CD4-positive, alpha-beta T cell treated with Interleukin-4 for 1 hour (primary cell): ENCODE results near the gene SPCS3.
"Not testable (repeated sequence)": the region's sequence is repeated elsewhere in the genome, so short reads cannot be mapped to it uniquely, and the experiment has no call there.

Source experiments
- DNase-seq, 2 donors: peaks; one replicate each; pipeline ENCODE4 v3.0.0-alpha.2; 2020 to 2022

SPCS3 gene

GRCh38 chr4:176306837-176307665 is 12.7 kb upstream of the SPCS3 start:
- DNase-seq = no peak

DNA sequence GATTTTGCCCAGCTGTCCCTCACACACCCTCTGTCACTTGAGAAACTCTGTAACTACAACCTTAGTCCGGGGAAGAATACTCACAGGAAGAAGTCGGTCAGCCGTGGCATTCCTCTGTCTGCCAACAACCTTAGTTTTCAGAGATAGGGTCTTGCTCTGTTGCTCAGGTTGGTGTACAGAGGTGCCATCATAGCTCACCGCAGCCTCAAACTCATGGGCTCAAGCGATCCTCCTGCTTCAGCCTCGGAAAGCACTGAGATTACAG is 12.2 kb upstream of the SPCS3 start:
- DNase-seq = no peak

- DNase-seq = no peak
These were observed 11.3 kb upstream of the SPCS3 start for GRCh38 chr4:176308441-176308840.

- no peak for DNase-seq
These were observed 10.7 kb upstream of the SPCS3 start for GRCh38 chr4:176309046-176309445.

DNA sequence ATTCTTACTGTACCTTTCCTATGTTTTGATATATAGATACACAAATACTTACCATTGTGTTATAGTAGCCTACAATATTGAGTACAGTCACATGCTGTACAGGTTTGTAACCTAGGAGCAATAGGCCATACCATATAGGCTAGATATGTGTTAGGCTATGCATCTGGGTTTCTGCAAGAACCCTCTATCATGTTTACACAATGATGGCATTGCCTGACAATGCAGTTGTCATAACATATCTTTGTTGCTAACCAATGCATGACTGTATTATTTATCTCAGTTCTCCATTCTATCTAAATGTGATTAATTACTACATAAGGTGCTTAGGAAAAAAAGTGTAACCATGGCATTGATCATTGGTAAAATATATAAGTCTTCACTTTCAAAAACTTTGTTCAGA is 10.0 kb upstream of the SPCS3 start:
- DNase-seq = no peak

DNA sequence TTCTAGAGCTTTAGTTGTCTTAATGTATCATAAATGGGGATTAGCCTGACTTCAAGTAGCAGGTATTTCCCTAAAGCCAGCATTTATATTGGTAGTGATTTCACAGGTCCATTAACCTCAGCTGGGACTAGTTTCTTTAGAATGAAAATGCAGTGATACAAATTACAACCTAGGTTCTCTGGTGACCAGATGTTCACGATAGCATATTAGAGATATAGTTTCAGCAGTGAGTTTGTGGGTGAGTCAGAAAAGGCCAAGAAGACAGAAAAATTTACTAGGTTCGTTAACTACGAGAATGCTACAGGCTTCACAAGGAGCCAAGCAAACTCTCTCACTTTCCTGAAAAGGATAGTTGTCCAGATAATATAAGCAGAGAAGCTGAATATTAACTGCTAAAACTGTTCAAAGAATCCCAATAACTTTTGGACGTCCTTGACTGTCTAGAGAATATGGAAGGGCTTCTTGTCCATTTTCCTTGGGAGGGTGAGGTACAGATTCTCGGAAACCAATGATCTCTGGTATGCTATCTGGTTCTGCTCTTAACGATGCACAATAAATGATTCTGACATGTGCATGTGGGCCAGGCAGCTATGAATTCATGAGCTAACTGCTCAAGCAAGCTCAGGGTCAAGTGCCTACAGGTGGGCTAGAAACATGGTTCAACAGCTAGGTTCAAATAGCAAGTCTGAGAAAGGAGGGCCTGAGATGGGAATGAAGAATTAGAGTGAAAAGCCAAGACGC is 6.0 kb upstream of the SPCS3 start:
- DNase-seq = no peak

GRCh38 chr4:176319151-176319703 is 539 bp upstream of the SPCS3 start:
- DNase-seq = no peak

GRCh38 chr4:176320340-176320975 is 692 bp downstream of the SPCS3 start:
- DNase-seq = peak; percentile 88

DNA sequence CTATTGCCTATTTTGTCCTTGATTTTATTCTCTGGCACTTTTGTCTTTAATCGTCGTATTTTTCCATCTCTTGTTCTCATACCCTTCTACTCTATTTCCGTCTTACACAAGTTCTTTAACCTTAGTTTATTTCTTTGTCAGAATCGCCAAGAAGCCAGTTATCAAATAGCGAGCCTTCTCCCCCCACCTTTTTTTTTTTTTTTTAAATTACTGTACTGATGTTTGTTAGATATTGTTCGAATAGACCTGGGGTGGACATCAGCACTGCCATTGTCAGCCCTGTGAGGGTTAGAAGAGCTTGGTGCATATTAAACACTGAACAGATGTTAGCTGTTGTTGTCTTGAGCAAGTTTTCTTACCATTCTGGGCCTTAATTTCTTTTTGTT is 1.2 kb downstream of the SPCS3 start:
- DNase-seq = no peak

DNA sequence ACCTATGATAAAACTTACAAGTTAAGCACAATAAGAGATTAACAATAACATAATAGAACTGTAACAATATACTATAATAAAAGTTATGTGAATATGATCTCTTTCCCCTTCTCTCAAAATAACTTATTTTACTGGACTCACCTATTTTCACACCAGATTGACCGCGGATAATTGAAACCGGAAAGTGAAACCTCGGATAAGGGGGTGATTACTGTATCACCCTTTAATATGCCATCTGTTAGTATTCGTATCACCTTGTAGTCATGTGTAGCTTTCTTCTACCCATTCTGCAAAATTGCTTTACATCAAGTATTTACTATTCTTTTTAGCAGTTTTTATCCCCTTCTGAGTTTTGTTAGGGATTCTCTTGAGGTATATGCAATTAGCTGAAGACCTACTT is 1.8 kb downstream of the SPCS3 start:
- DNase-seq = no peak

GRCh38 chr4:176323511-176324160 is 3.9 kb downstream of the SPCS3 start:
- no peak for DNase-seq

- DNase-seq = not testable (repeated sequence)
These were observed 5.1 kb downstream of the SPCS3 start for GRCh38 chr4:176324876-176325275.

GRCh38 chr4:176333076-176333475 is 13.3 kb downstream of the SPCS3 start:
- no peak for DNase-seq

GRCh38 chr4:176334066-176334465 is 14.3 kb downstream of the SPCS3 start:
- no peak for DNase-seq

- no peak for DNase-seq
These were observed 15.7 kb downstream of the SPCS3 start for GRCh38 chr4:176335421-176335820.

GRCh38 chr4:176339936-176340761 is 20.4 kb downstream of the SPCS3 start:
- DNase-seq = no peak

DNA sequence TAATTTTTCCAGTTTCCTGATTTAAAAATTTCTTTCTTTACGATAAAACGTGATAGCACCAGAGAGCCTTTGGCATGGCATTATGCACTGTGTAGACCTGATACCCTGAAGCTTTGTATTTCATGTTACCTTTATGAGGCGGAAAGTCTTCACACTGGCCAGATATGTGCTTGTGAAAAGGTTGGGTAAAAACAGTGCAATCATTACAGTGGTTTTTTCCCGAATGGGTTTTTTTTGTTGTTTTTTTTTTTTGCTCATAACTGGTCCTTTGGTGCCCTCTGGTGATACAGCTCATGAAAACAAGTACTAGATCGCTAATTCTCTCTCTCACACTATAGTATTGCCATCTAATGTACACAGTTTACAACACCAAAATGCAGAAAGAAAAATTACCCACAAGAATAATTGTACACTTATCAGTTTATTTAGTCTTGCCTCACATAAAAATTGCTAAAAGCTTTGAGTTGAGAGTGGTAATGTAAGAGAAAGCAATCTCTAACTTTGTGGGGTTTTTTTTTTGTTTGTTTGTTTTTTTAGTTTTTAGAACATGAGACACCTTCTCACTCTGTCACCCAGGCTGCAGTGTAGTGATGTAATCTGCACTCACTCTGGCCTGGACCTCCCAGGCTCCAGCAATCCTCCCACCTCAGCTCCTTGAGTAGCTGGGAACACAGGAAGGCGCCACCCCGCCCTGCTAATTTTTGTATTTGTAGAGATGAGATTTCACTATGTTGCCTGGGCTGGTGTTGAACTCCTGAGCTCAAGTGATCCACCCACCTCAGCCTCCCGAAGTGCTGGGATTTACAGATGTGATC is 21.3 kb downstream of the SPCS3 start:
- peak in 1 of 2 donors; percentile 43 for DNase-seq

DNA sequence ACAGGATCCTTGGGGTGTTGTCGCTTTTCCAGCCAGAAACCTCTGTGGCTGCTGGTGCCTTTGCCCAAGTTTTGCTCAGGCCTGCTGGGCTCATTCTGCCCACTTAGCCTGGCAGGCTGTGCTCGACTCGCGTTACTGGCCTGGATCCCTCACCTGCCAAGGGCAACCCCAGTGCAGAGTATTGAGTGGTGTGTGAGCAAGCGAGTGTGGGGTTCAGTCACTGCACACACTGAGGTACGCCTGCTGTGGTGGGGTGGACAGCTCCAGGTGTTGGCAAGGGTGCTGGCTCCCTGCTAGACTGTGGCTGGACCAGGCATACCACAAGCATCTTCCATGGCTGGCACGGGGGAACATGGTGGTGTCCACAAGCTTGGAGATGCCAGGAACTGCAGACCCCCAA is 22.6 kb downstream of the SPCS3 start:
- no peak for DNase-seq

DNA sequence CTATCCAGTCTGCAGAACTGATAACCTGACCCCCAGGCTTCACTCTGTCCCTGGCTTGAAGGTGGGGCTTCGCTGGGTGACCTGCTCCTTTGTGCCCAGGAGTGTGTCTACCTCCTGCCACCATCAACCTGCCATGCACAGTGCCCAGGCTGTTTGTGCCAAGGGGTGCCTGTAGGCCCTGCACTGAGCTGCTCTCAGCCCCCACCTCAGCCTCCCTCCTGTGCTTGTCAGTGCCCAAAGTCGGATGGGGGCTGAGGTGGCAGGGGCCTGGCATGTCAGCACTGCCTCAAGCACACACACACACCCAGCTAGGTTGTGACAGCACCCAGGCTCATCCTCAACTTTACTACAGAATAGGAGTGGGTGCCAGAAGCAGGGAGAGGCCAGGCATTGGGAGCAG is 23.5 kb downstream of the SPCS3 start:
- DNase-seq = no peak

DNA sequence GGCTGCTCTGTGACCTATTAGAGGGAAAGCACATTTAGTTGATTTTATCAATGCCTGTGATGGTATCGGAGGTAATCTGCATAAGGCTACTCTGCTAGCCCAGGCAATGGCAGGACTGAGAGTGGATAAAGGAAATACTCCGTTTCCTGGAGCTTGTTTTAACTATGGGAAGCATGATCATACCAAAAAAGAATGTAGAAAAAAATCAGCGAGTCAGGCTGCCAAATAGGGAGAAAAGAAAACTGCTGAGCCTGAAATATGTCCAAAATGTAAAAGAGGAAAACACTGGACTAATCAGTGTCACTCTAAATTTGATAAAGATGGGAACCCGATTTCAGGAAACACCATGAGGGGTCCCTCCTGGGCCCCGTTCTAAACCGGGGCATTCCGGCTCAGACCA is 25.6 kb downstream of the SPCS3 start:
- DNase-seq = not testable (repeated sequence)

GRCh38 chr4:176346836-176347235 is 27.1 kb downstream of the SPCS3 start:
- DNase-seq = not testable (repeated sequence)
